Erythroblast (primary cell): Measurements from ENCODE around the gene SLC3A2.

ENCODE experiments used
- DNase-seq, 2 experiments: peaks; one replicate each; lab custom pipeline; 2025; lab: John Stamatoyannopoulos, UW
- GATA1 ChIP-seq: IDR thresholded peaks from 2 replicates; pipeline ENCODE4 v1.6.1; 2011; ENCODE audit warnings: low read depth, mild to moderate bottlenecking, control low read depth, low read length, moderate library complexity
- POLR2A ChIP-seq: IDR thresholded peaks from 2 replicates; pipeline ENCODE4 v1.6.1; 2011; ENCODE audit warnings: mild to moderate bottlenecking, low read length

SLC3A2 gene

GRCh38 chr11:62880231-62880802, 379 bp upstream of the SLC3A2 start:
- peak; percentile 70 to 75 for DNase-seq
- no peak for TF ChIP-seq POLR2A

GRCh38 chr11:62881579-62882430, 1.1 kb downstream of the SLC3A2 start:
- DNase-seq, result peak; percentile 99
- TF ChIP-seq POLR2A, result no peak
- TF ChIP-seq GATA1, result no peak

GRCh38 chr11:62882431-62882749, 1.7 kb downstream of the SLC3A2 start:
- TF ChIP-seq GATA1 (no peak), POLR2A (no peak)
- peak; percentile 60 to 76 for DNase-seq

GRCh38 chr11:62882788-62883501, 2.2 kb downstream of the SLC3A2 start:
- TF ChIP-seq GATA1 (no peak), POLR2A (no peak)
- peak in 1 of 2 experiments; percentile 76 for DNase-seq

- DNase-seq, result no peak
- TF ChIP-seq POLR2A (no peak), GATA1 (no peak)
Measured at GRCh38 chr11:62883673-62884072, 3.0 kb downstream of the SLC3A2 start.

- DNase-seq, result no peak
- TF ChIP-seq GATA1, result no peak
- TF ChIP-seq POLR2A, result no peak
Measured at GRCh38 chr11:62885137-62885750, 4.5 kb downstream of the SLC3A2 start.

- no peak for DNase-seq
- TF ChIP-seq GATA1, result no peak
- no peak for TF ChIP-seq POLR2A
Measured at GRCh38 chr11:62888406-62888805, 7.7 kb downstream of the SLC3A2 start.

- no peak for DNase-seq
- TF ChIP-seq GATA1, result no peak
- no peak for TF ChIP-seq POLR2A
Measured at GRCh38 chr11:62889126-62889483, 8.4 kb downstream of the SLC3A2 start.

GRCh38 chr11:62889484-62890437, 9.1 kb downstream of the SLC3A2 start:
- peak; percentile 82 for TF ChIP-seq POLR2A
- TF ChIP-seq GATA1, result no peak
- DNase-seq, result peak in 1 of 2 experiments; percentile 53

GRCh38 chr11:62892077-62892922, 11.6 kb downstream of the SLC3A2 start:
- no peak for TF ChIP-seq POLR2A
- no peak for TF ChIP-seq GATA1
- peak; percentile 49 to 53 for DNase-seq

- no peak for DNase-seq
- TF ChIP-seq POLR2A (no peak), GATA1 (no peak)
Measured at GRCh38 chr11:62895501-62895900, 14.8 kb downstream of the SLC3A2 start.

- TF ChIP-seq GATA1 (no peak), POLR2A (no peak)
- no peak for DNase-seq
Measured at GRCh38 chr11:62896049-62896448, 15.4 kb downstream of the SLC3A2 start.

GRCh38 chr11:62897311-62897710, 16.6 kb downstream of the SLC3A2 start:
- TF ChIP-seq GATA1, result no peak
- TF ChIP-seq POLR2A, result no peak
- DNase-seq, result no peak
